Adrenal gland (tissue), 5 donors: ENCODE measurements around the gene ATRIP.

Source experiments
- POLR2A ChIP-seq, 2 donors: fragments of 450-650 bp; IDR thresholded peaks; one replicate each; pipeline ENCODE4 v1.6.1; 2017; ENCODE audit warnings: antibody characterized with exemption in 2 of 2, mild to moderate bottlenecking in 2 of 2, moderate library complexity in 1 of 2
- TF ChIP-seq, protein P1 (sequence below), 6 experiments: fragments of 450-650 bp in 4 of 6; fragments of 200-600 bp in 2 of 6; sonication (generic) in 1 of 6; IDR thresholded peaks; 1 replicate in 5 of 6; 2 replicates in 1 of 6; pipeline versions ENCODE4 v1.5.1 to v1.8.0; 2016 to 2021; ENCODE audit warnings: antibody characterized with exemption in 6 of 6, mild to moderate bottlenecking in 2 of 6, moderate library complexity in 1 of 6
- donor health status: DM: no; HTN: no; CAD: no.

- peak; percentile 80 to 91 for TF ChIP-seq POLR2A (IDR thresholded peaks at IDR 0.05)
- TF ChIP-seq, protein P1, sequence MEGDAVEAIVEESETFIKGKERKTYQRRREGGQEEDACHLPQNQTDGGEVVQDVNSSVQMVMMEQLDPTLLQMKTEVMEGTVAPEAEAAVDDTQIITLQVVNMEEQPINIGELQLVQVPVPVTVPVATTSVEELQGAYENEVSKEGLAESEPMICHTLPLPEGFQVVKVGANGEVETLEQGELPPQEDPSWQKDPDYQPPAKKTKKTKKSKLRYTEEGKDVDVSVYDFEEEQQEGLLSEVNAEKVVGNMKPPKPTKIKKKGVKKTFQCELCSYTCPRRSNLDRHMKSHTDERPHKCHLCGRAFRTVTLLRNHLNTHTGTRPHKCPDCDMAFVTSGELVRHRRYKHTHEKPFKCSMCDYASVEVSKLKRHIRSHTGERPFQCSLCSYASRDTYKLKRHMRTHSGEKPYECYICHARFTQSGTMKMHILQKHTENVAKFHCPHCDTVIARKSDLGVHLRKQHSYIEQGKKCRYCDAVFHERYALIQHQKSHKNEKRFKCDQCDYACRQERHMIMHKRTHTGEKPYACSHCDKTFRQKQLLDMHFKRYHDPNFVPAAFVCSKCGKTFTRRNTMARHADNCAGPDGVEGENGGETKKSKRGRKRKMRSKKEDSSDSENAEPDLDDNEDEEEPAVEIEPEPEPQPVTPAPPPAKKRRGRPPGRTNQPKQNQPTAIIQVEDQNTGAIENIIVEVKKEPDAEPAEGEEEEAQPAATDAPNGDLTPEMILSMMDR (IDR thresholded peaks at IDR 0.05), result no peak
These were observed 6.5 kb upstream of the ATRIP start, which contains the start of the genes CCDC51 and TMA7 for GRCh38 chr3:48439820-48440589.
